GM18861 (cell line): ENCODE data around the gene FBP2.
"Not testable (repeated sequence)": the region's sequence is repeated elsewhere in the genome, so short reads cannot be mapped to it uniquely, and the experiment has no call there.

Experiments used
- ATAC-seq: cut with Tn5 transposase; IDR thresholded peaks from one replicate; pipeline ENCODE4 v1.9.1; 2021; ENCODE audit not compliant: unreplicated experiment

The FBP2 gene

GRCh38 chr9:94564279-94564678, 29.3 kb downstream of the FBP2 start:
- ATAC-seq, result not testable (repeated sequence)

GRCh38 chr9:94563548-94563947, 30.1 kb downstream of the FBP2 start:
- ATAC-seq, result no peak

- ATAC-seq, result no peak
Observed at GRCh38 chr9:94560237-94560636, 33.4 kb downstream of the FBP2 start.

GRCh38 chr9:94557376-94557775, 36.2 kb downstream of the FBP2 start:
- no peak for ATAC-seq

- ATAC-seq, result no peak
Observed at GRCh38 chr9:94554439-94555331, 38.9 kb downstream of the FBP2 start, which contains the start of gene PCAT7. Gene PCAT7, plus strand, starts transcription at chr9:94555083.

- no peak for ATAC-seq
Observed at GRCh38 chr9:94554078-94554438, 39.6 kb downstream of the FBP2 start.

GRCh38 chr9:94553029-94553938, 40.3 kb downstream of the FBP2 start:
- no peak for ATAC-seq

- ATAC-seq, result no peak
Observed at GRCh38 chr9:94545940-94546339, 47.7 kb downstream of the FBP2 start.

GRCh38 chr9:94544335-94544734, 49.3 kb downstream of the FBP2 start:
- ATAC-seq, result not testable (repeated sequence)

GRCh38 chr9:94538908-94539307, 54.7 kb downstream of the FBP2 start:
- ATAC-seq, result no peak

GRCh38 chr9:94534901-94535300, 58.7 kb downstream of the FBP2 start:
- ATAC-seq, result no peak

GRCh38 chr9:94533601-94534000, 60.0 kb downstream of the FBP2 start:
- no peak for ATAC-seq

GRCh38 chr9:94533155-94533554, 60.5 kb downstream of the FBP2 start:
- no peak for ATAC-seq

- ATAC-seq, result no peak
Observed at GRCh38 chr9:94528886-94529285, 64.7 kb downstream of the FBP2 start.

GRCh38 chr9:94526951-94527350, 66.7 kb downstream of the FBP2 start:
- ATAC-seq, result no peak

- ATAC-seq, result no peak
Observed at GRCh38 chr9:94526271-94526670, 67.4 kb downstream of the FBP2 start.

- ATAC-seq, result no peak
Observed at GRCh38 chr9:94525396-94526035, 68.1 kb downstream of the FBP2 start.

- no peak for ATAC-seq
Observed at GRCh38 chr9:94517254-94517653, 76.4 kb downstream of the FBP2 start.

GRCh38 chr9:94514722-94515121, 78.9 kb downstream of the FBP2 start:
- no peak for ATAC-seq

GRCh38 chr9:94511955-94512265, 81.7 kb downstream of the FBP2 start:
- no peak for ATAC-seq

GRCh38 chr9:94511134-94511954, 82.3 kb downstream of the FBP2 start:
- no peak for ATAC-seq
